Placental epithelial cell (primary cell): ENCODE data around the gene HOMER2. TPM values are rescaled to one million over a fixed set of nuclear protein-coding genes. Genes with fewer than 3 reads are reported as not detected.

ENCODE experiments used
- total RNA-seq: library from RNA; depleted of rRNA; stranded (reverse); fragments of >200 nt; gene quantifications from 2 replicates; pipeline ENCODE4 v1.2.3, GENCODE V29; 2012

The HOMER2 gene
- 9.7 and 11.4 TPM in 2 replicates for total RNA-seq

DNA sequence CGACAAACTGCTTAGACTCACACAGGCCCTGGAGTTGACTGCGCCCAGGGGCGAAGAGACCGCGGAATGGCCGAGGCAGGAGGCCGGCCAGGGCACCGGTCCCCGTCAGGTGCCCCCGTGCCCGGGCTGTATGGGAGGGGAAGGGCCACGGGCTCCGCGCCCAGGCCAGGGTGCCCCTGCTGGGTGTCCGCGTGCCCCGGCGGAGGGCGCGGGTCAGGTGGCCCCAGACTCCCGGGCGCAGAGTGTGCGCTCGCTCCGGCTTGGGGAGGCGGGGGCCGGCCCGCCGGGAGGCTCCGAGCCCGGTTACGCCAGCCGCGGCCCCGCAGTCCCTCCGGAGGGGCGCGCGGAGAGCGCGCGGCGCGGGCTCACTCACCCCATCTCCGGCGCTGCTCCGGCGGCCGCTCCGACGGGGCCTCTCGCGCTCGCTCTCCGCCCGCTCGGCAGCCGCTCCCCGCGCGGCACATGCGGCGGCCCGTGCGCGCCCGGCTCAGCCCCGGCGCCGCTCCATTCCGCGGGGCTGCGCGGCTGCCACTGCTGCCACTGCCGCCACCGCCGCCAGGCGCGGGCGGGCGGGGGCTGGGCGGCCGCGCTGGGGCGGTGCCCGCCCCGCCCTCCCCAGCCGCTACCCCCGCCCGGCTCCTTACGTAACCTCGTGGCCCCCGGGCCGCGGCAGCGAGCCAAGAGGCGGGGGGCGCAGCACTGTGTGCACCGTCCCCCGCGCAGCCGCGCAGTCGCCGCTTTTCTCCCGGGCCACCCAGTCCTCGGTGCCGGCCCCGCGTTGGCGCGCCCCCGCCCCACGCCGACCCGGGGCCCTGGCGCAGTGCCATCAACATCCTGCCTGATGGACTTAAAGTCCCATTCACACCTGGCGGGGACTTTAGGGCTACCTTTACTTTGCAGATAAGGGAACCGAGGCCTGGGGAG lies at the start of gene HOMER2:
Gene HOMER2, minus strand, starts transcription at position 563 of the 924 bp plus-strand sequence. Its CDS starts 185 bp downstream, at position 378.

DNA sequence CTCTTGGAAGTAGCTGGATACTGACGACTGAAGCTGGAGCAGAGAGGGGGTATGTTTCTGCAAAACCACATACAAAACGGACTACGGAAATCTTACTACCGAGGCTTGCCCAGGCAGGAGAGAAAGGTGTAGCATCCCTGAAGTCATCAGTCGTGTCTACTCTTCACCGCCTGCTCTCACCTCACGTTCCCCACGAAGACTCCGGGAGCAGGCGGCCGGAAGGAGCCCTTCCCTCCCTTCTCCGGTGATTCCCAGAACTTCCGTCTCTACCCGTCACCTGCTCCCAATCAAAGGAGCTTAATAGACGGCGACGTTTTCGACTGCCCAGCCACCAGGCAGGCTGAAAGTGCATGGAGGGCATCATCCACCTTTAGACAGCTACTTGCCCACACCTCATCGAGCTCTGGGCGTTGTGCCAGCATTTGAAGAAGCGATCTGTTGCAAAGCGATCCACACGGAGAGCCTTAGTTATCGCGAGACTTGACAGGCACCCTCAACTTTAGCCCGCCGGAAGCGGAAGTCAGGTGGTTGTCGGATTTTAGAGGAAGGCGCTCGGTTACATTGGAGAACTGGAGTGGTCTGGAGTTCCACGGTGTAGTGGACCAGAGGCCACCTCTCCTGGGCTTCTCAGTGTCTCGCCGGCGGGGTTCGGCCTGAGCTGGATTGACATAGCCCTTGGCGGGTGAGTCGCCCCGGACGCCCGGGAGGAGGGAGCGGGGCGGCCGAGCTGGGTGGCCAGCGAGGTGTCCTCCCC lies 33.3 kb upstream of the HOMER2 start, which contains the start of gene RAMAC:
Gene RAMAC, plus strand, starts transcription at position 523 of the 754 bp plus-strand sequence. CDS start 2,809 bp downstream, outside the sequence.

DNA sequence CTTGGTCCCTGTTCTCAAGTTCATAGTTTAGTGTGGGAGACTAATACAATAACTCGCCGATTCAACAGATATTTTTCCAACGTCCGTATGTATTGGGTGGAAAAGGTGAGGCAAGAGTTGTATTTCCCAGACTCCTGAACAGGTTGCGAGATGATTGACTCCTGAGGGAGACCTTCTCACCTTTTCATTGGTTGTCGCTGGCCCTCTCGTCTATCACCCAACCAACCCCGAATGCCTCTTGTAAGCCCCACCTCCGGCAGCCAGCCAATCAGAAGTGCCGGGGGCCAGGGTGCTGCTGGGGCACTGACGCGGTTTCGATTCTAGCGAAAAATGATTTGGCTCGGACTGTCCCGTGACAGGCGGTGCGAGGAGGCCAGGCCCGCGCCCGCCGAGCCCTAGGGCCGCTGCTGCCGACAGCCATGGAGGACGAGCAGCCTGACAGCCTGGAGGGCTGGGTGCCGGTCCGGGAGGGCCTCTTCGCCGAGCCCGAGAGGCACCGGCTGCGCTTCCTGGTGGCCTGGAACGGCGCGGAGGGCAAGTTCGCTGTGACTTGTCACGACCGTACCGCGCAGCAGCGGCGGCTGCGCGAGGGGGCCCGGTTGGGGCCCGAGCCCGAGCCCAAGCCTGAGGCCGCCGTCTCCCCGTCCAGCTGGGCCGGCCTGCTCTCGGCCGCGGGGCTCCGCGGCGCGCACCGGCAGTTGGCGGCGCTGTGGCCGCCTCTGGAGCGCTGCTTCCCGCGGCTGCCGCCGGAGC lies 143.0 kb downstream of the HOMER2 start, which contains the start of gene WHAMM:
Gene WHAMM, plus strand, starts transcription at position 321 of the 753 bp plus-strand sequence. Its CDS starts 99 bp downstream, at position 420.

DNA sequence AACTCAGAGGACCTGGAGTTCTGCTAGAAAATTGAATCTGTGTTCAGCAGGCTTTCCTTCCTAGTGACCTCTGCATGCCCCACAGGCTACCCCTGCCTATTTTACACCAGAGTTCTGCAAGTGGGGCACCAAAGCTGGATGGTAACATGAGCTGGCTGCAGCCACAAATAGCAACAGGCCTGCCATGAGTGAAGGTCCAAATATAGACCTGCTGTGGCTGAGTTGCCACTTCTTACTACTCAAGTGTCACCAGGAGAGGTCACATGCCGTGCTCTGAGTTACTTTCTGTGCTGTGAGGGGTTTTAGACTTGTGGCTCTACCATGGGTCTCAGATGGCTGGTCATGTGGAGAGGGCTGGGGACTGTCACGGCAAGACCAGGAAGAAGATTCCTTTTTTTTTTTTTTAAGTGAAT lies 146.5 kb downstream of the HOMER2 start, which contains the start of gene FSD2:
Gene FSD2, minus strand, starts transcription at position 76 of the 413 bp plus-strand sequence. CDS start 18,679 bp downstream, outside the sequence.

Other genes starting within 250 kb of the HOMER2 start
- gene AP3B2, start 242.8 kb downstream of the HOMER2 start, total RNA-seq = under 0.01 and 0.11 TPM in 2 replicates
- gene FSD2, start 146.7 kb downstream of the HOMER2 start, total RNA-seq = not detected in 2 replicates
- 5.0 and 5.5 TPM in 2 replicates for gene WHAMM, start 143.1 kb downstream of the HOMER2 start, total RNA-seq
- 48.2 and 49.1 TPM in 2 replicates for gene RAMAC, start 33.5 kb upstream of the HOMER2 start, total RNA-seq
- 8.6 and 15.6 TPM in 2 replicates for gene C15orf40, start 58.9 kb upstream of the HOMER2 start, total RNA-seq
- gene BTBD1, start 114.5 kb upstream of the HOMER2 start, total RNA-seq = 56.9 and 81.9 TPM in 2 replicates
- gene TM6SF1, start 154.9 kb upstream of the HOMER2 start, total RNA-seq = not detected in 2 replicates